Smooth muscle cell (in vitro differentiated cells): ENCODE results near the gene SYCE1. TPM values are rescaled to one million over a fixed set of nuclear protein-coding genes. Genes with fewer than 3 reads are reported as not detected.

Experiments used
- DNase-seq: peaks from one replicate; lab custom pipeline; 2025; ENCODE audit not compliant: unreplicated experiment; lab: John Stamatoyannopoulos, UW
- H2AFZ ChIP-seq: fragments of 200-600 bp; sonication (generic); 2 replicates; pipeline ENCODE4 v1.6.0; 2016; ENCODE audit warnings: antibody characterized with exemption, low read depth, mild to moderate bottlenecking
- H3F3A ChIP-seq: fragments of 200-600 bp; sonication (generic); 2 replicates; pipeline ENCODE4 v1.6.0; 2017; ENCODE audit warnings: antibody characterized with exemption, low read depth
- H3K27ac ChIP-seq: fragments of 200-600 bp; sonication (generic); 2 replicates; pipeline ENCODE4 v1.5.1; 2016; ENCODE audit warnings: low read depth, mild to moderate bottlenecking
- H3K27me3 ChIP-seq: fragments of 200-600 bp; sonication (generic); 2 replicates; pipeline ENCODE4 v1.6.1; 2016; ENCODE audit warnings: low read depth, mild to moderate bottlenecking
- H3K36me3 ChIP-seq: fragments of 200-600 bp; sonication (generic); 2 replicates; pipeline ENCODE4 v1.5.1; 2016; ENCODE audit warnings: low read depth
- H3K4me1 ChIP-seq: fragments of 200-600 bp; sonication (generic); 2 replicates; pipeline ENCODE4 v1.5.1; 2016; ENCODE audit warnings: low read depth
- H3K4me2 ChIP-seq: fragments of 200-600 bp; sonication (generic); 2 replicates; pipeline ENCODE4 v1.6.0; 2016; ENCODE audit warnings: mild to moderate bottlenecking
- H3K4me3 ChIP-seq: fragments of 200-600 bp; sonication (generic); 2 replicates; pipeline ENCODE4 v1.5.1; 2016; ENCODE audit warnings: mild to moderate bottlenecking
- H3K79me2 ChIP-seq: fragments of 200-600 bp; sonication (generic); 2 replicates; pipeline ENCODE4 v1.6.0; 2016; ENCODE audit warnings: low read depth, mild to moderate bottlenecking
- H3K9ac ChIP-seq: fragments of 200-600 bp; sonication (generic); 2 replicates; pipeline ENCODE4 v1.6.0; 2016; ENCODE audit warnings: low read depth
- H3K9me3 ChIP-seq: fragments of 200-600 bp; sonication (generic); replicated peaks from 2 replicates; pipeline ENCODE4 v1.5.1; 2016; ENCODE audit warnings: low read depth
- H4K20me1 ChIP-seq: fragments of 200-600 bp; sonication (generic); 2 replicates; pipeline ENCODE4 v1.6.0; 2016; ENCODE audit warnings: low read depth
- CTCF ChIP-seq: fragments of 200-600 bp; sonication (generic); IDR thresholded peaks from 2 replicates; pipeline ENCODE4 v1.5.1; 2017; ENCODE audit warnings: borderline replicate concordance, mild to moderate bottlenecking, antibody characterized with exemption; ENCODE audit not compliant: insufficient read depth, poor library complexity, severe bottlenecking
- WGBS: methylation state at CpG from one replicate; pipeline ENCODE4 v1.1.7; 2016; ENCODE audit warnings: low lambda C conversion rate; 5-methylcytosine and 5-hydroxymethylcytosine counted together
- polyA plus RNA-seq: library from polyadenylated mRNA; unstranded; fragments of >200 nt; fragmentation: Nextera tagmentation; extraction: Ambion mirVana; gene quantifications from 2 replicates; pipeline ENCODE4 v1.2.1, GENCODE V29; 2016
- total RNA-seq: library from RNA; depleted of rRNA; stranded (reverse); fragments of >200 nt; gene quantifications from 2 replicates; pipeline ENCODE4 v1.2.3, GENCODE V29; 2014

SYCE1 gene, protein sequence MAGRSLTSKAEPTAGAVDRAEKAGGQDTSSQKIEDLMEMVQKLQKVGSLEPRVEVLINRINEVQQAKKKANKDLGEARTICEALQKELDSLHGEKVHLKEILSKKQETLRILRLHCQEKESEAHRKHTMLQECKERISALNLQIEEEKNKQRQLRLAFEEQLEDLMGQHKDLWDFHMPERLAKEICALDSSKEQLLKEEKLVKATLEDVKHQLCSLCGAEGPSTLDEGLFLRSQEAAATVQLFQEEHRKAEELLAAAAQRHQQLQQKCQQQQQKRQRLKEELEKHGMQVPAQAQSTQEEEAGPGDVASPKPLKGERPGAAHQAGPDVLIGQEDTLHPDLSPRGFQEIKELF
- total RNA-seq: not detected in 2 replicates
- 0.13 and 0.28 TPM in 2 replicates for polyA plus RNA-seq

GRCh38 chr10:133565441-133566294, at the start of gene SYCE1:
SYCE1 (minus strand) TSS chr10:133565583; CDS start chr10:133565529, 54 bp downstream.
- Histone ChIP-seq H3K27ac (no peak within 1 kb of the TSS), H3F3A (no peaks in the 10 kb centered on the region), H3K4me1 (no peaks in the 10 kb centered on the region), H2AFZ (no peak within 1 kb of the TSS), H3K9ac (no peak within 1 kb of the TSS), H3K27me3 (no peaks in the 10 kb centered on the region), H3K9me3 (no peaks in the 10 kb centered on the region), H3K4me3 (no peak within 1 kb of the TSS), H4K20me1 (no peaks in the 10 kb centered on the region), H3K36me3 (no peaks in the 10 kb centered on the region), H3K4me2 (no peak within 1 kb of the TSS), H3K79me2 (no peaks in the 10 kb centered on the region)
- TF ChIP-seq CTCF: no peak
- DNase-seq: no peak
- 94% methylated on average over 77 of the region's 77 CpGs for WGBS

GRCh38 chr10:133614830-133615580, 49.6 kb upstream of the SYCE1 start:
- no peaks in the 10 kb centered on the region for H3K27me3 ChIP-seq
- no peak overlapping the region for H3K4me2 ChIP-seq
- H2AFZ ChIP-seq: no peak overlapping the region
- H3F3A ChIP-seq: no peaks in the 10 kb centered on the region
- TF ChIP-seq CTCF: no peak
- H3K9ac ChIP-seq: no peak overlapping the region
- peaks cover 13% of the 10 kb centered on the region for H3K9me3 ChIP-seq
- H3K36me3 ChIP-seq: no peaks in the 10 kb centered on the region
- H3K4me1 ChIP-seq: no peaks in the 10 kb centered on the region
- no peaks in the 10 kb centered on the region for H3K79me2 ChIP-seq
- no peak for DNase-seq
- no peak overlapping the region for H3K27ac ChIP-seq
- H3K4me3 ChIP-seq: no peak overlapping the region
- no peaks in the 10 kb centered on the region for H4K20me1 ChIP-seq
- WGBS: 89% methylated on average over 10 of the region's 10 CpGs

DNA sequence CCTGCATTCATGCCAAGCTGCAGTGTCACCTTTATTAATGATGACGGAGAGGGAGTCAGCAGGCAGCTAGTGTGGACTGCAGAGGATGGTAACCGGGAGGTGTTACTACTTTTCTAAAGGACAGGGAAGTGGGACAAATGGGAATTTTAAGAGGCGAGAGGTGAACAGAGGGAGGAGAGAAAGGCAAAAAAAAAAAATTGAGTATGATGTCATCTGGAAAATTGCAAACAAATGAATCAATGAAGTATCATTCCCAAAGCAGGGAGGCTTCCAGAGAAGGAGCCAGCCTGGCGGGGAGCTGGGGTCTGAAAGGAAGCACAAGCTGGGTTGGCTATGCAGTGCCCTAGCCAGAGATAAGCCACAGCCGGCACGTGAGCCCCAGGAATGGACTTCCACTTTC, 48.3 kb upstream of the SYCE1 start:
- no peak for TF ChIP-seq CTCF
- H3K4me3 ChIP-seq: no peak overlapping the region
- H4K20me1 ChIP-seq: no peaks in the 10 kb centered on the region
- H3K27ac ChIP-seq: no peak overlapping the region
- no peak for DNase-seq
- H3K9ac ChIP-seq: no peak overlapping the region
- no peaks in the 10 kb centered on the region for H3F3A ChIP-seq
- H3K79me2 ChIP-seq: no peaks in the 10 kb centered on the region
- H3K27me3 ChIP-seq: no peaks in the 10 kb centered on the region
- WGBS: 70% methylated on average over 6 of the region's 6 CpGs
- H3K4me2 ChIP-seq: no peak overlapping the region
- H3K9me3 ChIP-seq: peaks cover 13% of the 10 kb centered on the region
- no peaks in the 10 kb centered on the region for H3K4me1 ChIP-seq
- no peaks in the 10 kb centered on the region for H3K36me3 ChIP-seq
- no peak overlapping the region for H2AFZ ChIP-seq
